Liver (tissue), 9 donors: ENCODE measurements around the gene C1S. TPM values are rescaled to one million over a fixed set of nuclear protein-coding genes. Genes with fewer than 3 reads are reported as not detected.
A peak's percentile ranks its signal among the peaks of the same experiment; 100 is the strongest.

ENCODE experiments used
- DNase-seq: peaks from one replicate; pipeline ENCODE4 v3.0.0-alpha.2; 2017; ENCODE audit warnings: low spot score
- H3K27ac ChIP-seq, 2 donors: one replicate each; pipeline ENCODE4 v1.7.0; 2013; ENCODE audit warnings: inconsistent platforms in 2 of 2, low read length in 2 of 2, control low read depth in 1 of 2, low read depth in 1 of 2, mild to moderate bottlenecking in 1 of 2
- H3K27me3 ChIP-seq, 4 donors: one replicate each; pipeline versions ENCODE4 v1.6.1 to v1.7.0; 2013; ENCODE audit warnings: low read length in 3 of 4, inconsistent platforms in 1 of 4, mild to moderate bottlenecking in 1 of 4, moderate library complexity in 1 of 4; ENCODE audit not compliant: control insufficient read depth in 4 of 4, insufficient read depth in 4 of 4
- H3K36me3 ChIP-seq, 4 donors: one replicate each; pipeline versions ENCODE4 v1.6.1 to v1.7.0; 2013; ENCODE audit warnings: low read length in 3 of 4, mild to moderate bottlenecking in 3 of 4, low read depth in 1 of 4, moderate library complexity in 1 of 4; ENCODE audit not compliant: control insufficient read depth in 4 of 4, insufficient read depth in 3 of 4
- H3K4me1 ChIP-seq, 4 donors: one replicate each; pipeline versions ENCODE4 v1.6.1 to v1.7.0; 2013; ENCODE audit warnings: low read length in 3 of 4, mild to moderate bottlenecking in 3 of 4, moderate library complexity in 1 of 4; ENCODE audit not compliant: control insufficient read depth in 4 of 4, insufficient read depth in 4 of 4
- H3K4me3 ChIP-seq, 3 donors: one replicate each; pipeline versions ENCODE4 v1.6.1 to v1.7.0; 2013; ENCODE audit warnings: low read length in 3 of 3, control low read depth in 1 of 3, low read depth in 1 of 3, mild to moderate bottlenecking in 1 of 3
- H3K9ac ChIP-seq, 2 donors: one replicate each; pipeline ENCODE4 v1.7.0; 2013; ENCODE audit warnings: low read length in 2 of 2, mild to moderate bottlenecking in 2 of 2, moderate library complexity in 2 of 2, control low read depth in 1 of 2, low read depth in 1 of 2
- H3K9me3 ChIP-seq, 4 donors: one replicate each; pipeline versions ENCODE4 v1.6.1 to v1.7.0; 2013; ENCODE audit warnings: low read length in 3 of 4; ENCODE audit not compliant: control insufficient read depth in 4 of 4
- ATF3 ChIP-seq: IDR thresholded peaks from 2 replicates; pipeline ENCODE4 v1.6.1; 2016; ENCODE audit warnings: antibody characterized with exemption
- CTCF ChIP-seq: fragments of 150-350 bp; IDR thresholded peaks from 2 replicates; pipeline ENCODE4 v1.5.1; 2017; ENCODE audit warnings: improper control_type of control experiment, low read depth, low read length; ENCODE audit not compliant: missing input control
- EGR1 ChIP-seq, 2 donors: IDR thresholded peaks; 2 replicates each; pipeline ENCODE4 v1.6.1; 2016 to 2018; ENCODE audit warnings: antibody characterized with exemption in 2 of 2, low read depth in 2 of 2
- FOXA1 ChIP-seq: IDR thresholded peaks from 2 replicates; pipeline ENCODE4 v1.6.1; 2016; ENCODE audit warnings: antibody characterized with exemption
- FOXA2 ChIP-seq: IDR thresholded peaks from 2 replicates; pipeline ENCODE4 v1.6.1; 2016; ENCODE audit warnings: antibody characterized with exemption
- GABPA ChIP-seq, 2 donors: IDR thresholded peaks in 1 of 2; conservative IDR thresholded peaks in 1 of 2; 2 replicates each; pipeline ENCODE4 v1.6.1; 2016; ENCODE audit warnings: antibody characterized with exemption in 2 of 2, mild to moderate bottlenecking in 1 of 2, moderate library complexity in 1 of 2
- HNF4A ChIP-seq, 2 donors: conservative IDR thresholded peaks; 2 replicates each; pipeline ENCODE4 v1.6.1; 2016; ENCODE audit warnings: antibody characterized with exemption in 2 of 2, mild to moderate bottlenecking in 2 of 2
- HNF4G ChIP-seq: IDR thresholded peaks from 2 replicates; pipeline ENCODE4 v1.6.1; 2016; ENCODE audit warnings: antibody characterized with exemption
- JUND ChIP-seq, 2 donors: IDR thresholded peaks; 2 replicates each; pipeline ENCODE4 v1.6.1; 2016; ENCODE audit warnings: antibody characterized with exemption in 2 of 2
- MAX ChIP-seq: IDR thresholded peaks from 2 replicates; pipeline ENCODE4 v1.6.1; 2016; ENCODE audit warnings: antibody characterized with exemption
- NR2F2 ChIP-seq: IDR thresholded peaks from 2 replicates; pipeline ENCODE4 v1.6.1; 2016; ENCODE audit warnings: antibody characterized with exemption
- RAD21 ChIP-seq, 2 donors: IDR thresholded peaks; 2 replicates each; pipeline ENCODE4 v1.6.1; 2016; ENCODE audit warnings: antibody characterized with exemption in 2 of 2, mild to moderate bottlenecking in 2 of 2
- REST ChIP-seq: IDR thresholded peaks from 2 replicates; pipeline ENCODE4 v1.6.1; 2016; ENCODE audit warnings: antibody characterized with exemption, mild to moderate bottlenecking
- RXRA ChIP-seq, 2 donors: IDR thresholded peaks; 2 replicates each; pipeline ENCODE4 v1.6.1; 2017 to 2018; ENCODE audit warnings: antibody characterized with exemption in 2 of 2, mild to moderate bottlenecking in 1 of 2
- SP1 ChIP-seq: IDR thresholded peaks from 2 replicates; pipeline ENCODE4 v1.6.1; 2018; ENCODE audit warnings: antibody characterized with exemption, mild to moderate bottlenecking
- TAF1 ChIP-seq: conservative IDR thresholded peaks from 2 replicates; pipeline ENCODE4 v1.6.1; 2016; ENCODE audit warnings: antibody characterized with exemption, mild to moderate bottlenecking
- YY1 ChIP-seq: IDR thresholded peaks from 2 replicates; pipeline ENCODE4 v1.6.1; 2016; ENCODE audit warnings: antibody characterized with exemption, mild to moderate bottlenecking
- ZBTB33 ChIP-seq: IDR thresholded peaks from 2 replicates; pipeline ENCODE4 v1.6.1; 2016; ENCODE audit warnings: antibody characterized with exemption
- WGBS: extraction: QIAGEN DNeasy Blood & Tissue Kit; methylation state at CpG from one replicate; pipeline ENCODE4 v1.1.7; 2013; 5-methylcytosine and 5-hydroxymethylcytosine counted together
- polyA plus RNA-seq, 2 donors: library from polyadenylated mRNA; stranded (reverse) in 1 of 2; unstranded in 1 of 2; fragments of 200-250 nt in 1 of 2; fragments of >200 nt in 1 of 2; fragmentation: Nextera tagmentation in 1 of 2; extraction: Ambion mirVana in 1 of 2; gene quantifications; one replicate each; pipeline versions ENCODE4 v1.2.1 to v1.2.3, GENCODE V29; 2013 to 2015
- total RNA-seq, 2 donors: library from RNA; depleted of rRNA; stranded (reverse); fragments of >200 nt; gene quantifications; one replicate each; pipeline ENCODE4 v1.2.3, GENCODE V29; 2014
- donor health status: healthy.
- donor health status: healthy.
- donor health status: healthy.
- donor health status: healthy.
- donor health status: healthy.

C1S gene
- total and polyA plus RNA-seq, 4 donors: 267 to 2,029 (median 1,568) TPM

GRCh38 chr12:7091660-7092228 is 31.2 kb downstream of the C1S start (continued):
- peak in 1 of 2 donors; percentile 41 for TF ChIP-seq RAD21 (IDR thresholded peaks at IDR 0.05)
- no peak for TF ChIP-seq CTCF
- no peak for TF ChIP-seq FOXA1
- peak; percentile 90 for TF ChIP-seq RXRA (IDR thresholded peaks at IDR 0.05)
- TF ChIP-seq YY1: peak; percentile 81

- no peaks in the 10 kb centered on the region for H3K9me3 ChIP-seq
- H3K27me3 ChIP-seq: no peaks in the 10 kb centered on the region
- H3K27ac ChIP-seq: peak within 1 kb of the TSS; percentile 64 to 89
- TF ChIP-seq EGR1 (IDR thresholded peaks at IDR 0.05; ENCODE audit: low read depth in 2 of 2) (no peak), TAF1 (peak; percentile 43), RAD21 (IDR thresholded peaks at IDR 0.05) (peak; percentile 93), SP1 (no peak), JUND (IDR thresholded peaks at IDR 0.05) (peak in 1 of 2 donors; percentile 31), HNF4G (no peak), REST (peak; percentile 61), NR2F2 (no peak), HNF4A (conservative IDR thresholded peaks at IDR 0.05) (peak in 1 of 2 donors; percentile 59), MAX (no peak), FOXA2 (no peak), FOXA1 (no peak), ZBTB33 (no peak), GABPA (IDR thresholded peaks at IDR 0.05 in 1 of 2, conservative IDR thresholded peaks at IDR 0.05 in 1 of 2) (no peak), YY1 (no peak), ATF3 (peak; percentile 10), CTCF (peak; percentile 99), RXRA (IDR thresholded peaks at IDR 0.05) (peak; percentile 49 to 68)
- peaks cover 8 to 43% (median 32%) of the 10 kb centered on the region in 4 donors for H3K4me1 ChIP-seq
- H3K36me3 ChIP-seq: peaks cover 2 to 24% (median 17%) of the 10 kb centered on the region in 4 donors
- peak; percentile 81 for DNase-seq
- H3K9ac ChIP-seq: peak within 1 kb of the TSS; percentile 75 to 78
- peak within 1 kb of the TSS; percentile 63 to 87 (median 66) for H3K4me3 ChIP-seq
- 7% methylated on average over 16 of the region's 16 CpGs for WGBS
Observed at GRCh38 chr12:7092229-7092985, 31.9 kb downstream of the C1S start, which contains the start of gene C1R. Gene C1R (minus strand): TSS chr12:7092445. CDS start chr12:7092388, 57 bp downstream.
